ENCODE results near the gene RPL36A. TPM values are rescaled to one million over a fixed set of nuclear protein-coding genes. Genes with fewer than 3 reads are reported as not detected.

Gene RPL36A
- total and polyA plus RNA-seq, 9 of the 15 experiments (the other 6 are each of a cell fraction or from before 2014, with no cell fraction given), result 412 to 4,539 (median 3,209) TPM

DNA sequence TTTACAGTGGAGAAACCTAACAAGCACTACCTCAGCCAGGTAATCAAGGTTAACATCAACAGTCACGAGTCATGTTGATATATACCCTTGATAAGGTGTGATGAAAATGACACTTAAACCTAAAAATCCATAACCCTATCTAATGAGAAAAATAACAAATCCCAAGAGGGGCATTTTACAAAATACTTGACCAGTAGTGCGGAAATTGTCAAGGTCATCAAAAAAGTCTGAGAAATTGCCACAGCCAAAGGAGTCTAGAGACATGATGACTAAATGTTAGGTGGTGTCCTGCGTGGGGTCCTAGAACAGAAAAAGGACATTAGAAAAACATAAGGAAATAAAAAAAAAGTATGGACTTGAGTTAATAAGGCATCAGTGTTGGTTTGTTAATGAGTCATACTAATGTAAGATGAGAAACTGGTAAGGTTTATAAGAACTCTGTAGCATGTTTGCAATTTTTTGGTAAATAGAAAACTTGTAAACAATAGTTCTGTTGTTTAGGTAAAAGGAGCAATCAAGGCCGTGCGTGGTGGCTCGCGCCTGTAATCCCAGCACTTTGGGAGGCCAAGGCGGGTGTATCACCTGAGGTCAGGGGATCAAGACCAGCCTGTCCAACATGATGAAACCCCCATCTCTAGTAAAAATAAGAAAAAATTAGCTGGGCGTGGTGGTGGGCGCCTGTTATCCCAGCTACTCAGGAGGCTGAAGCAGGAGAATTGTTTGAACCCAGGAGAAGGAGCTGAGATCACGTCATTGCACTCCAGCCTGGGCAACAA lies 2.9 kb downstream of the RPL36A start (continued):
- TF ChIP-seq, protein P1, sequence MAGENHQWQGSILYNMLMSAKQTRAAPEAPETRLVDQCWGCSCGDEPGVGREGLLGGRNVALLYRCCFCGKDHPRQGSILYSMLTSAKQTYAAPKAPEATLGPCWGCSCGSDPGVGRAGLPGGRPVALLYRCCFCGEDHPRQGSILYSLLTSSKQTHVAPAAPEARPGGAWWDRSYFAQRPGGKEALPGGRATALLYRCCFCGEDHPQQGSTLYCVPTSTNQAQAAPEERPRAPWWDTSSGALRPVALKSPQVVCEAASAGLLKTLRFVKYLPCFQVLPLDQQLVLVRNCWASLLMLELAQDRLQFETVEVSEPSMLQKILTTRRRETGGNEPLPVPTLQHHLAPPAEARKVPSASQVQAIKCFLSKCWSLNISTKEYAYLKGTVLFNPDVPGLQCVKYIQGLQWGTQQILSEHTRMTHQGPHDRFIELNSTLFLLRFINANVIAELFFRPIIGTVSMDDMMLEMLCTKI (IDR thresholded peaks at IDR 0.05; ENCODE audit: partially characterized antibody), result no peak
- TF ChIP-seq PML (IDR thresholded peaks at IDR 0.05; ENCODE audit: low read length) (peak; percentile 1; the same call in 1 of the 2 replicates), E2F1 (CRISPR knock-in tag; IDR thresholded peaks at IDR 0.05) (no peak), CREB3L1 (IDR thresholded peaks at IDR 0.05; ENCODE audit: borderline replicate concordance, low read depth) (no peak), POLR2B (IDR thresholded peaks at IDR 0.05; ENCODE audit: low read depth, partially characterized antibody) (peak; percentile 23), RBFOX2 (IDR thresholded peaks at IDR 0.05; ENCODE audit: low read depth, low read length) (peak; percentile 39; the same call in 1 of the 2 replicates), MAFK (IDR thresholded peaks at IDR 0.05; ENCODE audit: low read length) (0 out of 2 replicates have a peak, but pooled peaks have one; percentile 26), C11orf30 (IDR thresholded peaks at IDR 0.05; ENCODE audit: low read depth) (peak; percentile 64), SMAD3 (CRISPR knock-in tag; conservative IDR thresholded peaks at IDR 0.05) (no peak)
- TF ChIP-seq, protein P2, sequence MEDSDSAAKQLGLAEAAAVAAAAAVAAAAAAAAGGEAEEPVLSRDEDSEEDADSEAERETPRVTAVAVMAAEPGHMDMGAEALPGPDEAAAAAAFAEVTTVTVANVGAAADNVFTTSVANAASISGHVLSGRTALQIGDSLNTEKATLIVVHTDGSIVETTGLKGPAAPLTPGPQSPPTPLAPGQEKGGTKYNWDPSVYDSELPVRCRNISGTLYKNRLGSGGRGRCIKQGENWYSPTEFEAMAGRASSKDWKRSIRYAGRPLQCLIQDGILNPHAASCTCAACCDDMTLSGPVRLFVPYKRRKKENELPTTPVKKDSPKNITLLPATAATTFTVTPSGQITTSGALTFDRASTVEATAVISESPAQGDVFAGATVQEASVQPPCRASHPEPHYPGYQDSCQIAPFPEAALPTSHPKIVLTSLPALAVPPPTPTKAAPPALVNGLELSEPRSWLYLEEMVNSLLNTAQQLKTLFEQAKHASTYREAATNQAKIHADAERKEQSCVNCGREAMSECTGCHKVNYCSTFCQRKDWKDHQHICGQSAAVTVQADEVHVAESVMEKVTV (CRISPR knock-in tag; IDR thresholded peaks at IDR 0.05), result no peak

Measured in K562 (cell line).